Esophagus muscularis mucosa (tissue), 4 donors: ENCODE data around the gene TMEM109. TPM values are rescaled to one million over a fixed set of nuclear protein-coding genes. Genes with fewer than 3 reads are reported as not detected.

Experiments
- DNase-seq: peaks from one replicate; pipeline ENCODE4 v3.0.0-alpha.2; 2017; ENCODE audit errors: extremely low spot score
- H3K27ac ChIP-seq, 4 donors: fragments of 200-600 bp; sonication (generic); replicated peaks in 1 of 4; 1 replicate in 3 of 4; 2 replicates in 1 of 4; pipeline ENCODE4 v1.5.1; 2016 to 2019; ENCODE audit warnings: mild to moderate bottlenecking in 1 of 4
- H3K27me3 ChIP-seq, 4 donors: fragments of 200-600 bp; sonication (generic); one replicate each; pipeline versions ENCODE4 v1.5.1 to v1.6.0; 2016 to 2019
- H3K36me3 ChIP-seq, 4 donors: fragments of 200-600 bp; sonication (generic); one replicate each; pipeline ENCODE4 v1.5.1; 2016 to 2019
- H3K4me1 ChIP-seq, 4 donors: fragments of 200-600 bp; sonication (generic); one replicate each; pipeline ENCODE4 v1.5.1; 2016 to 2019
- H3K4me3 ChIP-seq, 4 donors: fragments of 200-600 bp; sonication (generic); 1 replicate in 2 of 4; 2 replicates in 2 of 4; pipeline ENCODE4 v1.5.1; 2016 to 2019; ENCODE audit warnings: mild to moderate bottlenecking in 4 of 4, moderate library complexity in 1 of 4
- H3K9me3 ChIP-seq, 4 donors: fragments of 200-600 bp; sonication (generic); 1 replicate in 3 of 4; 2 replicates in 1 of 4; pipeline ENCODE4 v1.5.1; 2016 to 2019
- EP300 ChIP-seq: sonication (generic); formaldehyde crosslinking; IDR thresholded peaks from one replicate; pipeline ENCODE4 v1.6.1; 2017; ENCODE audit warnings: antibody characterized with exemption
- POLR2A ChIP-seq: fragments of 450-650 bp; IDR thresholded peaks from one replicate; pipeline ENCODE4 v1.6.1; 2017; ENCODE audit warnings: antibody characterized with exemption, moderate library complexity, mild to moderate bottlenecking, low read depth
- POLR2AphosphoS5 ChIP-seq, 2 donors: sonication (generic); formaldehyde crosslinking; IDR thresholded peaks; one replicate each; pipeline ENCODE4 v1.6.1; 2017; ENCODE audit warnings: antibody characterized with exemption in 2 of 2
- WGBS: methylation state at CpG from one replicate; pipeline ENCODE4 v1.1.5; 2018; 5-methylcytosine and 5-hydroxymethylcytosine counted together
- intact Hi-C: fragments of 100-400 bp; cut with DNase I; formaldehyde crosslinking; loops from one replicate; pipeline ENCODE4 v1.15.1; 2023
- total RNA-seq, 4 donors: library from RNA; depleted of rRNA; stranded (reverse); fragments of >200 nt; gene quantifications; one replicate each; pipeline versions ENCODE4 v1.1.0 to v1.2.1, GENCODE V29; 2016
- TF ChIP-seq, protein P1 (sequence below), 3 experiments: fragments of 200-600 bp in 2 of 3; fragments of 450-650 bp in 1 of 3; sonication (generic) in 2 of 3; IDR thresholded peaks; one replicate each; pipeline ENCODE4 v1.5.1; 2017 to 2019; ENCODE audit warnings: antibody characterized with exemption in 3 of 3, mild to moderate bottlenecking in 2 of 3, moderate library complexity in 1 of 3

TMEM109 gene
- total RNA-seq, 4 donors from 2014 or later = 106 to 186 (median 138) TPM

DNA sequence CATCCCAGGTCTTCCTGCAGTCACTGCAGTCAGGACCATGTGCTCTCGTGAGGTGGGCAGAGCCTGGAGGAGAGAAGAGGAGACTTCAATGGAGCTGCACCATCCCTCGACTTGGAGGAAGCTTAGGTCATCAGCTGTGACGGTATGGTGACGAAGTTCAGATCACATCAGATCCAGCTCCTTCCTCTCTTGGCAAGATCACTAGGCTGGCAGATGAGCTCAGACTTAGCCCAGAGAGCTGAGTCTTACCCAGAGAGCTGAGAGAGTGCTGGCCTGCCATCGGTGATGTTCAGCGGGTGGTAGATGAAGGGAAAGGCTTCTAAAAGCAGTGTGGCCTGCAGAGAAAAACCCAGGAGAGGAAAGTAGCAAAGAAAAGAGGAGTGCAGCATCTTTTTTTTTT is 39.8 kb downstream of the TMEM109 start:
- Histone ChIP-seq H3K4me1 (peaks cover 8 to 48% (median 35%) of the 10 kb centered on the region in 4 donors), H3K9me3 (no peaks in the 10 kb centered on the region), H3K36me3 (no peaks in the 10 kb centered on the region), H3K27ac (peak overlapping the region; percentile 15 to 85 (median 56)), H3K27me3 (no peaks in the 10 kb centered on the region), H3K4me3 (no peak overlapping the region)
- no peak for DNase-seq
- TF ChIP-seq EP300 (no peak), POLR2AphosphoS5 (IDR thresholded peaks at IDR 0.05) (peak in 1 of 2 donors; percentile 7)
- 79% methylated on average over 6 of the region's 6 CpGs for WGBS
- intact Hi-C loops = no loop called here

GRCh38 chr11:60954421-60954820 is 40.5 kb downstream of the TMEM109 start:
- Histone ChIP-seq H3K36me3 (no peaks in the 10 kb centered on the region), H3K9me3 (no peaks in the 10 kb centered on the region), H3K27ac (no peak overlapping the region), H3K27me3 (no peaks in the 10 kb centered on the region), H3K4me3 (no peak overlapping the region), H3K4me1 (peaks cover 5 to 45% (median 32%) of the 10 kb centered on the region in 4 donors)
- no peak for TF ChIP-seq POLR2AphosphoS5 (IDR thresholded peaks at IDR 0.05)
- no peak for TF ChIP-seq POLR2A
- TF ChIP-seq, protein P1, sequence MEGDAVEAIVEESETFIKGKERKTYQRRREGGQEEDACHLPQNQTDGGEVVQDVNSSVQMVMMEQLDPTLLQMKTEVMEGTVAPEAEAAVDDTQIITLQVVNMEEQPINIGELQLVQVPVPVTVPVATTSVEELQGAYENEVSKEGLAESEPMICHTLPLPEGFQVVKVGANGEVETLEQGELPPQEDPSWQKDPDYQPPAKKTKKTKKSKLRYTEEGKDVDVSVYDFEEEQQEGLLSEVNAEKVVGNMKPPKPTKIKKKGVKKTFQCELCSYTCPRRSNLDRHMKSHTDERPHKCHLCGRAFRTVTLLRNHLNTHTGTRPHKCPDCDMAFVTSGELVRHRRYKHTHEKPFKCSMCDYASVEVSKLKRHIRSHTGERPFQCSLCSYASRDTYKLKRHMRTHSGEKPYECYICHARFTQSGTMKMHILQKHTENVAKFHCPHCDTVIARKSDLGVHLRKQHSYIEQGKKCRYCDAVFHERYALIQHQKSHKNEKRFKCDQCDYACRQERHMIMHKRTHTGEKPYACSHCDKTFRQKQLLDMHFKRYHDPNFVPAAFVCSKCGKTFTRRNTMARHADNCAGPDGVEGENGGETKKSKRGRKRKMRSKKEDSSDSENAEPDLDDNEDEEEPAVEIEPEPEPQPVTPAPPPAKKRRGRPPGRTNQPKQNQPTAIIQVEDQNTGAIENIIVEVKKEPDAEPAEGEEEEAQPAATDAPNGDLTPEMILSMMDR (IDR thresholded peaks at IDR 0.05) = no peak
- no peak for TF ChIP-seq EP300
- DNase-seq = no peak
- intact Hi-C loops = no loop called here
- 78% methylated on average over 5 of the region's 5 CpGs for WGBS

DNA sequence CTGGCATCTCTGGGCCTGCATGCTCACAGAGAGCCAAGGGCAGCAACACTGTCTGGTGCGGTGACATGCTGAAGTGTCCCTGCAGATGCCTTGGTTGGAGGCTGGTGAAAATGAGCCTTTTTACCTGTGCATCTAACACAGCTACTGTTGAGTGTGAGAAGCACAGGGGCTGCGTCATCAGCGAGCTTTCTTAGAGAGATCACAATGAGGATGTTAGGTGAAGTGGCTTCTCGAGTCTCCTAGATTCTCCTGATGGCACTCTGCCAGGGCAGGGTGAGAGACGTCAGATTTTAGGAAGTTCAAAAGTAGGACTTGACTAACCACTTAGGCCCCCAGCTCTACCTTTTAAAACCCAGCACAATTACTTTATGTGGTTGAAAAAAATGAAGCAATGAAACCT is 41.6 kb downstream of the TMEM109 start:
- peaks cover 5 to 35% (median 22%) of the 10 kb centered on the region in 4 donors for H3K4me1 ChIP-seq
- H3K9me3 ChIP-seq = no peaks in the 10 kb centered on the region
- no peak for TF ChIP-seq POLR2A
- H3K27me3 ChIP-seq = no peaks in the 10 kb centered on the region
- H3K4me3 ChIP-seq = no peak overlapping the region
- 49% methylated on average over 5 of the region's 5 CpGs for WGBS
- DNase-seq = no peak
- no peak overlapping the region for H3K27ac ChIP-seq
- H3K36me3 ChIP-seq = no peaks in the 10 kb centered on the region
- intact Hi-C loops = no loop called here

DNA sequence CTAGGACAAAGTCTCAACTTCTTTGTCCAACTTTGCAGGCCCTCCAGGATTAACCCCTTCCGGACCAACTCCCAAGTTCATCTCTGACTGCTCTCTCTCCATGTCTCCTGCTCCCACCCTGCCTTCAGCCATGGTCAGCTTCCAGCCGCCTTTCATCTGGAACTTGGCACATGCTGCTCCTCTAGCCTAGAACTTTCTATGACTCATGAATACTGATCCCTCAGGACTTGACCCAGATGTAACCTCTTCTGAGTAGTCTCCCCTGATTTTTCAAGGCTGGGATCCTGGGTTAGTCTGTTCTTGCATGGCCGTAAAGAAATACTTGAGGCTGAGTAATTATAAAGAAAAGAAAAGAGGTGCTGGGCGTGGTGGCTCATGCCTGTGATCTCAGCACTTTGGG is 43.2 kb downstream of the TMEM109 start:
- 81% methylated on average over 4 of the region's 4 CpGs for WGBS
- Histone ChIP-seq H3K27me3 (no peaks in the 10 kb centered on the region), H3K4me1 (peaks cover 5 to 22% (median 11%) of the 10 kb centered on the region in 4 donors), H3K36me3 (no peaks in the 10 kb centered on the region), H3K4me3 (no peak overlapping the region), H3K27ac (no peak overlapping the region), H3K9me3 (no peaks in the 10 kb centered on the region)
- intact Hi-C loops = no loop called here
- no peak for DNase-seq
- TF ChIP-seq POLR2A (no peak), POLR2AphosphoS5 (IDR thresholded peaks at IDR 0.05) (no peak), EP300 (no peak)
- TF ChIP-seq, protein P1 (IDR thresholded peaks at IDR 0.05) = no peak

- Histone ChIP-seq H3K36me3 (no peaks in the 10 kb centered on the region), H3K9me3 (no peaks in the 10 kb centered on the region), H3K4me3 (no peak overlapping the region), H3K27ac (no peak overlapping the region), H3K27me3 (no peaks in the 10 kb centered on the region), H3K4me1 (peaks cover 0 to 11% (median 3%) of the 10 kb centered on the region in 4 donors)
- TF ChIP-seq POLR2A = no peak
- TF ChIP-seq, protein P1 (IDR thresholded peaks at IDR 0.05) = no peak
- intact Hi-C loops = no loop called here
- DNase-seq = no peak
- 82% methylated on average over 6 of the region's 6 CpGs for WGBS
These were observed 45.5 kb downstream of the TMEM109 start for GRCh38 chr11:60959431-60959830.

DNA sequence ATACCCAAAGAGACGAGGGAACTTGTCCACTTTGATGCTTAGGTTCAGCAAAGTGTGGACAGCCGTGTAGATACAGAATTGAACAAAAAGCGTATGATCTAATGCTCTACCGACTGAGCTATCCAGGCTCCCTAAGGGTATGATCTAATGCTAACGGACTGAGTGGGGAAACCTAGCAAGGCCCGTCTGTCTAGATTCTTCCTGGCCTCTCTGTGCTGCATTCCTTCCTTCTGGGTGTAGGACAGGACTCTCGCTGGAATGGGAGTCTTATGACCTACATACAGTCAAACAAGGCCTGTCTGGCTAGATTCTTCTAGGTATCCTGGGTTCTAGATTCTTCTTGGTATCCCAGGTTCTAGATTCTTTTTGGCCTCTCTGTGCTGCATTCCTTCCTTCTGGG is 46.4 kb downstream of the TMEM109 start:
- Histone ChIP-seq H3K9me3 (no peaks in the 10 kb centered on the region), H3K36me3 (no peaks in the 10 kb centered on the region), H3K27me3 (no peaks in the 10 kb centered on the region), H3K27ac (no peak overlapping the region), H3K4me3 (no peak overlapping the region), H3K4me1 (peaks cover 0 to 11% (median 3%) of the 10 kb centered on the region in 4 donors)
- intact Hi-C loops = no loop called here
- 88% methylated on average over 7 of the region's 7 CpGs for WGBS
- DNase-seq = no peak
- TF ChIP-seq POLR2AphosphoS5 (IDR thresholded peaks at IDR 0.05) = no peak
- TF ChIP-seq, protein P1 (IDR thresholded peaks at IDR 0.05) = no peak
- no peak for TF ChIP-seq EP300
- TF ChIP-seq POLR2A = no peak
